Femur (tissue), 1 donor: ENCODE data around the gene MCRIP1.
A peak's percentile ranks its signal among the peaks of the same experiment; 100 is the strongest.

Source experiments
- DNase-seq: peaks from one replicate; pipeline ENCODE4 v3.0.0-alpha.2; 2017

Gene MCRIP1

GRCh38 chr17:81833160-81833920 lies at the start of gene MCRIP1:
TSS of gene MCRIP1 (minus strand) at chr17:81833291. CDS start at chr17:81824506, 8,785 bp downstream.
- peak; percentile 97 for DNase-seq

- DNase-seq, result no peak
Measured at GRCh38 chr17:81879121-81879520, 46.0 kb upstream of the MCRIP1 start.

GRCh38 chr17:81878294-81878693 lies 45.2 kb upstream of the MCRIP1 start:
- DNase-seq, result no peak

- DNase-seq, result no peak
Measured at GRCh38 chr17:81877569-81877968, 44.5 kb upstream of the MCRIP1 start.

GRCh38 chr17:81871387-81872230 lies 38.5 kb upstream of the MCRIP1 start:
- peak; percentile 95 for DNase-seq

- no peak for DNase-seq
Measured at GRCh38 chr17:81870981-81871386, 37.9 kb upstream of the MCRIP1 start, which contains the start of gene ARHGDIA. TSS of gene ARHGDIA (minus strand) at chr17:81871337. CDS start at chr17:81869930, 1,407 bp downstream.

- DNase-seq, result peak; percentile 51
Measured at GRCh38 chr17:81870131-81870980, 37.3 kb upstream of the MCRIP1 start.

GRCh38 chr17:81869221-81870130 lies 36.4 kb upstream of the MCRIP1 start:
- DNase-seq, result peak; percentile 70

- peak; percentile 67 for DNase-seq
Measured at GRCh38 chr17:81868674-81869220, 35.7 kb upstream of the MCRIP1 start.

GRCh38 chr17:81867991-81868673 lies 35.0 kb upstream of the MCRIP1 start:
- no peak for DNase-seq

- DNase-seq, result no peak
Measured at GRCh38 chr17:81867170-81867990, 34.3 kb upstream of the MCRIP1 start.

GRCh38 chr17:81866440-81867169 lies 33.5 kb upstream of the MCRIP1 start:
- no peak for DNase-seq

- no peak for DNase-seq
Measured at GRCh38 chr17:81865733-81866439, 32.8 kb upstream of the MCRIP1 start.

GRCh38 chr17:81865358-81865732 lies 32.3 kb upstream of the MCRIP1 start:
- DNase-seq, result no peak

GRCh38 chr17:81863833-81864768 lies 31.0 kb upstream of the MCRIP1 start:
- no peak for DNase-seq

GRCh38 chr17:81863123-81863675 lies 30.1 kb upstream of the MCRIP1 start:
- DNase-seq, result no peak
